ENCODE data around the gene TESK2.

DNA sequence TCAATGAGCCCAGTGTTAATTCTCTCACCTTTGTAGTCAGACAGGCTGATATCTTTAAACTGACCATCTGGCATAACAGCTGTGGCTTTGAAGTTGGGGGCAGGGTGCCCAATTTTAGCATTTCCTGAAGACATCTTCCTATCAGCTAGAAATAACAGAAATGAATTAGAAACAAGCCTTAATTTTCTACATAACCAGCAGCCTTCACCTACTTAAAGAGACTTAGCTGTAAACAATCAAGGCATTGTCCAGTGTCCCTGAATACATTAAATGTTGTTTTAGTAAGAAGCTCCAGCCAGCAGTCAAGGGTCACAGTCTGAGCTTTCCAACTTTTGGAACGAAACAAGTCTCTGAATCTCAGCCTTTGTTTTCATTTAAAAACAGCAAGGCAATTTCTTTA is 27.9 kb upstream of the TESK2 start:
- TF ChIP-seq POLR2AphosphoS5 (IDR thresholded peaks at IDR 0.05; ENCODE audit: borderline replicate concordance, low read depth, low read length) = no peak
- TF ChIP-seq EZH2 (IDR thresholded peaks at IDR 0.05) = no peak
- TF ChIP-seq FOXP2 (optimal IDR thresholded peaks at IDR 0.05; ENCODE audit: control extremely low read depth, extremely low read length, insufficient read depth) = no peak
